Calu3 (cell line): ENCODE results near the gene SCLY. TPM values are rescaled to one million over a fixed set of nuclear protein-coding genes. Genes with fewer than 3 reads are reported as not detected.

Source experiments
- BruUV-seq: library from RNA; stranded (reverse); fragments of 400-500 nt; replicated peaks from 2 replicates; lab custom pipeline; 2021; lab: Mats Ljungman, UMichigan
- CTCF ChIA-PET: fragments of 300-600 bp; sonication (Branson Sonifier 250); formaldehyde crosslinking; loops from one replicate; lab custom pipeline; 2022; ENCODE audit warnings: antibody characterized with exemption; lab: Charles Lee
- DNase-seq: peaks from one replicate; pipeline ENCODE4 v3.0.0; 2022
- H3K27ac Mint-ChIP-seq: one replicate; pipeline ENCODE4 v1.8.0; 2022; ENCODE audit warnings: mixed read lengths; ENCODE audit not compliant: unreplicated experiment
- H3K27me3 Mint-ChIP-seq: one replicate; pipeline ENCODE4 v1.8.0; 2022; ENCODE audit warnings: mixed read lengths; ENCODE audit not compliant: unreplicated experiment
- H3K36me3 Mint-ChIP-seq: one replicate; pipeline ENCODE4 v1.8.0; 2022; ENCODE audit warnings: mild to moderate bottlenecking, moderate library complexity, mixed read lengths; ENCODE audit not compliant: insufficient read depth, unreplicated experiment
- H3K4me1 Mint-ChIP-seq: one replicate; pipeline ENCODE4 v1.8.0; 2022; ENCODE audit warnings: mild to moderate bottlenecking, low read depth, mixed read lengths; ENCODE audit not compliant: unreplicated experiment
- H3K4me3 Mint-ChIP-seq: one replicate; pipeline ENCODE4 v1.8.0; 2022; ENCODE audit warnings: mild to moderate bottlenecking, low read depth, moderate library complexity, mixed read lengths; ENCODE audit not compliant: unreplicated experiment
- H3K9me3 Mint-ChIP-seq: one replicate; pipeline ENCODE4 v1.8.0; 2022; ENCODE audit warnings: low read depth, mixed read lengths; ENCODE audit not compliant: unreplicated experiment
- intact Hi-C: fragments of 100-400 bp; cut with micrococcal nuclease; formaldehyde crosslinking; loops from one replicate; pipeline ENCODE4 v1.10.0; 2022; ENCODE audit not compliant: unreplicated experiment
- total RNA-seq: library from RNA; stranded (reverse); gene quantifications from 2 replicates; pipeline ENCODE4 v1.2.3, GENCODE V29; 2022
- TF ChIP-seq, protein P1 (sequence below): fragments of 200-600 bp; IDR thresholded peaks from one replicate; pipeline ENCODE4 v1.8.0; 2022; ENCODE audit warnings: antibody characterized with exemption; ENCODE audit not compliant: unreplicated experiment

The SCLY gene
- total RNA-seq, 1 experiment from 2014 or later: 37.5 TPM

DNA sequence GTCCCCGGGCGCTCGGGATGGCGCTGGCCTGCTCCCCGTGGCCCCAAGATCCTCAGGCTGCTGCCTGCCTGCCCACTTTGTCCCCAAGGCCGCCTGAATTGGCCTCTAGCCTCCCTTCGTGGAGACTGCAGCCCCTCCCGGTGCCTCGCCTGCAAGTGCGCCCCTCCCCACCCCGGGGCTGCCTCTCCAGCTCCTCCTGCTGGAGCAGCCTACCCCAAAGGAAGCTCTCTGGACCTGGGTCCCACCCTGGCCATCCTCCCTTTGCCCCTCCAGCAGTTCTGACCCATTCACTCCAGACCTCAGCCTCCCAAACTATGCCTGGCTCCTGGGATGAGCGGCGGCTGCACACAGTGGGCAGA lies 45.5 kb downstream of the SCLY start:
- no peaks in the 10 kb centered on the region for H3K36me3 Mint-ChIP-seq
- intact Hi-C loops: loop anchor here (1.0 kb wide), 1 partner anchor 248 kb away; no protein-coding TSS in a partner anchor
- H3K27me3 Mint-ChIP-seq: peaks cover 35% of the 10 kb centered on the region
- no peak overlapping the region for H3K27ac Mint-ChIP-seq
- no peaks in the 10 kb centered on the region for H3K4me1 Mint-ChIP-seq
- no TSS peak for BruUV-seq
- TF ChIP-seq, protein P1, sequence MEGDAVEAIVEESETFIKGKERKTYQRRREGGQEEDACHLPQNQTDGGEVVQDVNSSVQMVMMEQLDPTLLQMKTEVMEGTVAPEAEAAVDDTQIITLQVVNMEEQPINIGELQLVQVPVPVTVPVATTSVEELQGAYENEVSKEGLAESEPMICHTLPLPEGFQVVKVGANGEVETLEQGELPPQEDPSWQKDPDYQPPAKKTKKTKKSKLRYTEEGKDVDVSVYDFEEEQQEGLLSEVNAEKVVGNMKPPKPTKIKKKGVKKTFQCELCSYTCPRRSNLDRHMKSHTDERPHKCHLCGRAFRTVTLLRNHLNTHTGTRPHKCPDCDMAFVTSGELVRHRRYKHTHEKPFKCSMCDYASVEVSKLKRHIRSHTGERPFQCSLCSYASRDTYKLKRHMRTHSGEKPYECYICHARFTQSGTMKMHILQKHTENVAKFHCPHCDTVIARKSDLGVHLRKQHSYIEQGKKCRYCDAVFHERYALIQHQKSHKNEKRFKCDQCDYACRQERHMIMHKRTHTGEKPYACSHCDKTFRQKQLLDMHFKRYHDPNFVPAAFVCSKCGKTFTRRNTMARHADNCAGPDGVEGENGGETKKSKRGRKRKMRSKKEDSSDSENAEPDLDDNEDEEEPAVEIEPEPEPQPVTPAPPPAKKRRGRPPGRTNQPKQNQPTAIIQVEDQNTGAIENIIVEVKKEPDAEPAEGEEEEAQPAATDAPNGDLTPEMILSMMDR: no peak
- CTCF ChIA-PET: no interaction called here
- DNase-seq: no peak
- no peak overlapping the region for H3K4me3 Mint-ChIP-seq
- H3K9me3 Mint-ChIP-seq: no peaks in the 10 kb centered on the region

DNA sequence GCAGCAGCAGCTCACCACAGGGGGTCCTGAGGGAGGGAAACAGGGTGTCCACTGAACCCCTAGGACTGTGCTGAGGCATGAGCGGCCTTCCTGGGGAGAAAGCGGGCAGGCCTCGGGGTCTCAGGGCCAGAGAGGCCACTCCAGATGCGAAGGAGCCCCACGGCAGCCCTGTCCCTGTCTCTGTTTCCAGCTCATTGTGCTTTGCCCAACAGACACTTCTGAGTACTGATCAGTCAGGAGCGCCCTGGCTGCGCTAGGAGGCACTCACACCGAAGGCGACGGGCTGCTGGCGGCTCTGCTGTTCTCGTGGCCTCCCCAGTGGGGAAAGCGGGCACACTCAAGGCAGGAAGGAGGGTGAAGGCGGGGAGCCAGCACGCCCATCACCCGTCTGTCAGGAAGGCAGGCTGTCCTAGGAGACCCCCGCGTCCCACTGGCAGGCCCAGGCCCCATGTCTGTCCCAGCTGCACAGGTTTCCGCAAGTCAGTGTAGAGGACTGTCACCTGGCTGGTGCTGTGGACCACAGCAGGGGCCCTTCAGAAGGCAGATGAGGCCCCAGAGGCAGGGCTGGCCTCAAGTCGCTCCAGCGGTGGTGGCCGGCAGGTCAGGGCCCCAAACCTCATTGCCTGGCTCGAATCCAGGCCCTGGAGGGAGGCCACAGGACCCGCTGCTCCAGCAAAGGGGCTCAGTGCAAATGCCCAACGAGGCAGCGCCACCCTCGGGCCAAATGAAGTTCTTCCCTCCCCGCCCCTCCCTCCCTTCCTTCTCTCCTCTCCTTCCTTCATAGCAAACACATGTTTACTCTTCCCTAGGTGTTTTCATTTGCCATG lies 46.1 kb downstream of the SCLY start:
- H3K27me3 Mint-ChIP-seq: peaks cover 35% of the 10 kb centered on the region
- no peaks in the 10 kb centered on the region for H3K36me3 Mint-ChIP-seq
- CTCF ChIA-PET: no interaction called here
- no peaks in the 10 kb centered on the region for H3K4me1 Mint-ChIP-seq
- no peak overlapping the region for H3K4me3 Mint-ChIP-seq
- no peaks in the 10 kb centered on the region for H3K9me3 Mint-ChIP-seq
- intact Hi-C loops: loop anchor here (1.0 kb wide), 1 partner anchor 249 kb away; no protein-coding TSS in a partner anchor
- TF ChIP-seq, protein P1: peak; percentile 25
- H3K27ac Mint-ChIP-seq: no peak overlapping the region
- no TSS peak for BruUV-seq
- peak; percentile 32 for DNase-seq

DNA sequence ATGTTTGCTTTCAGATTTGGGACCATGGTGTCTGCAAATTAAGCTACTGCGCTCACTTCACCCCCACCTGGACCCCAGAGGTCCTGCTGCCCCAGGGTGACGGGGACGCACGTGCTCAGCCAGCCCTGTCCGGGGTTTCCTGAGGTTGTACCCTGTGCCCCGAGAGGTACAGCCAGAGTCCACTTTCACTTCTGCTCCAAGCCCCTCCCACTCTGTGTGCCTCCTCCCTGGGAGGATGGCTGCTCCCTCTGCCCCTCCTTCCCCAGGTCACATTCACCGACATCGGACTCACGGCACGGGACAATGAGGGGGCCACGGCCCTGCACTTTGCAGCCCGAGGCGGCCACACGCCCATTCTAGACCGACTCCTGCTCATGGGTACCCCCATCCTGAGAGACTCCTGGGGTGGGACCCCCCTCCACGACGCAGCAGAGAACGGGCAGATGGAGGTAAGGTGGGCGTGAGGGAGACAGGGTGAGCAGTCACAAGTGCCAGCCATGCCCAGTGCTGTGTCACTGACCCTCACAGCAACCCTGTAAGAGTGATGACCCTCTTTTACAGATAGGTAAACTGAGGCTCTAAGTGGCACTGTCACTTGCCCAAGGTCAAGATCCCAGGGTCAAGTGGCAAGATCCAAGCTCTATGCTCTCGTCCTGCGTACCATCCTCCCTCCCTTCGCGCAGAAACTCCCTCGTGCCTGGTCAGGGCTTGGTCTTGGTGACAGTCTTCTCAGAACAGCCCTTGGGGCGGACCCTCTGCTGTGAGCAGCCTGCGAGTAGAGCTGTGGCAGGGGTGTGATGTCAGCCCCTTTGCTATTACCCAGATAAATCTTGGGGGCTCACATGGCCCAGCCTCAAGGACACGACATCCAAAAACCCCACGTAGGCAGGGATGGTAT lies 47.0 kb downstream of the SCLY start:
- Mint-ChIP-seq H3K4me1 (no peaks in the 10 kb centered on the region), H3K9me3 (no peaks in the 10 kb centered on the region), H3K4me3 (no peak overlapping the region), H3K36me3 (no peaks in the 10 kb centered on the region), H3K27ac (no peak overlapping the region), H3K27me3 (peaks cover 35% of the 10 kb centered on the region)
- TF ChIP-seq, protein P1: no peak
- no peak for DNase-seq
- CTCF ChIA-PET: no interaction called here
- BruUV-seq: no TSS peak
- intact Hi-C loops: no loop called here

DNA sequence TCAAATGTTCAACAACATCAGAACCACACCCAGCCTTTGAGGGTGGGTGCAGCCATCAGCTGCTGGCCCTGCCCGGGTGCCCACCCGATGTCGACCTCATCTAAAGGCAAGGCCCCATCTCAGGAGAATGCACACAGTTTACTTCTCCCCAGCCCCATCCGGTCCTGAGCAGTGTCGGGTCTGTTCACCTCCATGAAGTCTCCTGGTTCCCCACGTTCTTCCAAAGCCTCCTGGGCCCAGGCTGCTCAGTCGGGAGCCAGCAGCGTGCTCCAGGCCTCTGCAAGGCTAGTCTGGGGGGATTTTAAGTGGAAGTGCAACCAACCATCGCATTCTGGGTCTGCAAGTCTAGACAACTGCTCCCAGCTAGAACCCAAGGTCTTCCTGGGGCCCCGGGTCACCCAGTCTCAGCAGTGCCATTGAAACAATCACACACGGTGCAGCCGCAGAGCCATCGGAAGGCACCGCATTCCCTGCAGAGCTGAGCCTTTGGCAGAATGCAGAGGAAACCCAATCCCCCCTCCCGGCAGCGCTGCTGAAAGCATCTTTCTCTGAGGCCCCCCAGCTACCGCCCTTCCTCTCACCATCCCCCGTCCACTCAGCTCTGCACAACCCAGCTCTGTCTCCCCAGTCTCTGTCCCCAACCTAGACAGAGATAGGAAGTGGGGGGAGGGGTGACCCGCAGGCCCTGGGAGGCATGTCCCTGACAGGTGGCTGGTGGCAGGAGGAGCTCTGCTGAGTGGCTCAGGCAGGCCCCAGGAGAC lies 47.8 kb downstream of the SCLY start:
- DNase-seq: no peak
- Mint-ChIP-seq H3K4me3 (no peak overlapping the region), H3K27ac (no peak overlapping the region), H3K9me3 (no peaks in the 10 kb centered on the region), H3K27me3 (peaks cover 39% of the 10 kb centered on the region), H3K4me1 (no peaks in the 10 kb centered on the region), H3K36me3 (no peaks in the 10 kb centered on the region)
- CTCF ChIA-PET: no interaction called here
- intact Hi-C loops: no loop called here
- TF ChIP-seq, protein P1: no peak
- no TSS peak for BruUV-seq
